Epidermal melanocyte (primary cell): ENCODE data around the gene RUSF1.
"Not testable (repeated sequence)": the region's sequence is repeated elsewhere in the genome, so short reads cannot be mapped to it uniquely, and the experiment has no call there.

Source experiments
- DNase-seq: peaks from one replicate; pipeline ENCODE4 v3.0.0; 2011; ENCODE audit warnings: low spot score; ENCODE audit not compliant: insufficient read length

The RUSF1 gene

DNA sequence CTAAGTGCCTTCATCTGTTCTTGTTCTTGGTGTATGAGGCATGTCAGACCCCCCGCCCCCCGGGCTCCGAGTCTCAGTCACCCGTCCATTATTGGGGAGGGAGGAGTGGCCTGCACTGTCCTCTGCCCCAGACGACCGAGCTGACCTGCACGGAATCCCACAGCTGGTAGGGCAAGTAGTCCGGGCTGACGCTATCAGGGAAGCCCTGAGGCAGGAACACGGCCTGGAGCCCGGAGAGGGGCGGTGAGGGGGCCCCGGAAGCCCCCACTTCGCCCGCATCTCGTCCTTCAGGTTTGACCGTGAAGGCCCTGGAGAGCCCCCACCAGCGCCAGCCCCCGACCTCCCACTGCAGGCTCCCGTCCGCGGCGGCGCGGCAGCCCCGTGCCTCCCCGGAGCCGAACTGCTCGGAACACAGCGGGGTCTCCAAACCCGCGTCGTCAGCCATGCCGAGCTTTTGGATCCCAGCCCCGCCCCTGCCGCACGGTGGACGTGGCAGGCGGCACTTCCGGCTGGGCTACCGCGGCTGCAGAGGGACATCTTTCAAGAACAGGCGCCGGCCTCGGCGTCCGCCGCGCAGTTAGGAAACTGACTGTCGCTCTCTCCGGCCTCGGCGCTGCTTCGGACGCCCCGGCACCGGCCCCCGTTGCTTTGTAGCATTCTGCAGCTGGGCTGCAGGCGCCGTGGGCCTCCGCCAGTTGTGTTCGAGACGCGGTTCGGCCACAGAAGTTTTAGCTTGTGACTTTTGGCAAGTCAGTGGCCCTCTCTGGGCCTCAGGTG, at the start of gene RUSF1:
RUSF1 (minus strand) TSS at position 463 of the 777 bp plus-strand sequence; CDS start at position 445, 18 bp downstream.
- peak; percentile 82 for DNase-seq

DNA sequence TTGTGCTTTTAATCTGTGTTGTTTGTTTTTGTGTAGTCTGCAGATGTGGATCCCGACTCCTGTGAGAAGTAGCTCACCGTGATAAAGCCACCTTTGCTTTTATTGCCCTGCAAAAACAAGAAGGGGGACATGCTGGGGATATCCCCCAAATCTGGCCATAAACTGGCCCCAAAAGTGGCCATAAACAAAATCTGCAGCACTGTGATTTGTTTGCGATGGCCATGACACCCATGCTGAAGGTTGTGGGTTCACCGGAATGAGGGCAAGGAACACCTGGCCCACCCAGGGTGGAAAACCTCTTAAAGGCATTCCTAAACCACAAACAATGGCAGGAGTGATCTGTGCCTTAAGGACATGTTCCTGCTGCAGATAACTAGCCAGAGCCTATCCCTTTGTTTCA, 34.6 kb upstream of the RUSF1 start:
- no peak for DNase-seq

DNA sequence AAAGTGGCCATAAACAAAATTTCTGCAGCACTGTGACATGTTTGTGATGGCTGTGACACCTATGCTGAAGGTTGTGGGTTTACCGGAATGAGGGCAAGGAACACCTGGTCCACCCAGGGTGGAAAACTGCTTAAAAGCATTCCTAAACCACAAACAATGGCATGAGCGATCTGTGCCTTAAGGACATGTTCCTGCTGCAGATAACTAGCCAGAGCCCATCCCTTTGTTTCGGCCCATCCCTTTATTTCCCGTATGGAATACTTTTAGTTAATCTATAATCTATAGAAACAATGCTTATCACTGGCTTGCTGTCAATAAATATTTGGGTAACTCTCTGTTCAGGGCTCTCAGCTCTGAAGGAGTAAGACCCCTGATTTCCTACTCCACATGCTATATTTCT, 31.6 kb upstream of the RUSF1 start:
- not testable (repeated sequence) for DNase-seq

DNA sequence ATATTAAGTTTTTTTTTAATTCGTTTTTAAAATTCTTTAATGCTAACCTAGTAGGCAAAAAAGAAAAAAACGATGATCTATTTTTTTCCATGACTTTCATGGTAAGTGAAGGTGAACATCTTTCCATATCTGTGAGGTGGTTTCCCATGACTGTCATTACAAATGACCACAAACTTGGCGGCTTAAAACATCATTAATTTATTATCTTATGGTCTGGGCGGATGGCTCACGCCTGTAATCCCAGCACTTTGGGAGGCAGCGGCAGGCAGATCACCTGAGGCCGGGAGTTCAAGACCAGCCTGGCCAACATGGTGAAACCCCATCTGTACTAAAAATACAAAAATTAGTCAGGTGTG, 30.0 kb upstream of the RUSF1 start:
- not testable (repeated sequence) for DNase-seq

DNA sequence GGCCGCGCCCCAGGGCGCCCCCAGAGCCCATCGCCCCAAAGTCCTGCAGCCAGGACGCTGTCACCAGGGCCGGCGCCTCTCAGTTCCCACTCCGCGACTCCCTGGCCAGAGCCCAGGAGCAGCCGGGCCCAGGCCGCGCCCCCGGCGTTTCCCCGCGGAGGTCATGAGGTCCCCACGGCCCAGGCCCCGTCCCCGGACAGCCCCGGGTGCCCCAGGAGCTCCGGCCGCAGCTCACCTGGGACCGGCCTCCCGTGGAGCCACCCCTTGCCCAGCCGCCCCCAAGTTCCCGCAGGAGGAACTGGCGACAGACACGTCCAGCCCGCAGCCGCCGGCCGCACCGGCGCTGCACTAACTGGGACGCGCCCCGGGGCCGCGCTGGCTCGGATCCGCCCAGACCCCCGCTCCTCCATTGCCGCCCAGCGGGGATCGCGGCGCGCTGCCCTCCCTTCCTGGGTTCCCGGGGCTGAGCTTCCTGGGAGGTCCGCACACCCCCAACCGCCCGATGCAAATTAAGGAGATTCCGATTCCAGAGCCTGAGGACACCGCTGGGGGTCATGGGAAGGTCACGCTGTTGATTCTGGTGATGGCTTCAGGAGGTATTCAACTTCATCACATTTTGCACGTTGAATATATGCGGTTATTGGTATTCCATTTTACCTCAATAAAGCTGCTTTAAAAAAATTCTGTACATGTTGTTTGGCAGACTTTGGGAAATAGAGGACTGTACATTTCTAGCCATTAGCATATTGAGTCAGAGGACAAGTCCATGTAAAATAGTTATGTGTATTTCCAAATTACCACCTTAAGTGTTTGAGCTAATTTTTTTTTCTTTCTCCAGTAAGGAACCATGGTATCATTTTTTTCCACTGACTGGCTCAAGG, 29.4 kb upstream of the RUSF1 start:
- no peak for DNase-seq

DNA sequence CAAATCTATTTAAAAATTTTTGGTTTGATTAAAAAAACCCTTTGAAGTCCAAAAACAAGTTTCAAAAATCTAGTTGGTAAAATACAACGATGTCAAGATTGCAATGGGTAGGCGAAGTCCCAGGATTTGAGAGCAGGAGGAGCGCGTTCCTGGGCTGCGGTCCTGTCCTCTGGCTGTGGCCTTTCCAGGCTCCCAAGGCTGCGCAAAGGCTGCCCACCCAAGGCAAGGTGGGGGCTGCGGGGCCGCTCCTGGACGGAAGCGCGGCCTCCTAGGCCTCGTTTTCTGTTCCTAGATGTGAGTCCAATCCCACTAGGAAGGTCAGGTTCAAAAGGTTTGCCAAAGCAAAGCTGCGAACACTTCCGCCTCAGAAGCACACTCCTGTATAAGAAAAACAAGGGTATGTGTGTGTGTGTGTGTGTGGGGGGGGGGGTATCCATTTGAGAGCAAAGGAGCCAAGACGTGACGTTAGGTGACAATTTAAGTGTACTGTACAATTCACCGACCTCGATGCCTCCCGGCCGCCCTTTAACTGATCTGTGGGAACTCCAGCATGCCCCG, 28.7 kb upstream of the RUSF1 start:
- DNase-seq, result no peak

DNA sequence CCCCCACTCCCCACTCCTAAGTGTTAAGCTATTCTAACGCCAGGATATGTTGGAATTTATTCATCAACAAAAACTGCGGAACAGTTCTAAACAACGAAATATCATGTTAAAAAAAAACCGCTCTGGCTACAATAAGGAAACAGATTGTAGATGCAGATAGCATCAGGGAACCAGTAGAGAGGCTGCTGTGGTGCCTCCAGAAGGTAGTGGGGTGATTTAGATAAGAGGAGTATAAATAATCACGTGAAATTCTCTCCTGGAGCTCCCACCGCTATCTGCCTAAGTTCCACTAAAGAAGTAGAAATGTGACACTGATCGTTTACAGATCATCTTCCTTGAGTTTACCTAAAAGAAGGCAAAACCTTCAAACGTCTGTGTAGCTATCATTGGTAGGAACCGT, 27.5 kb upstream of the RUSF1 start:
- no peak for DNase-seq

DNA sequence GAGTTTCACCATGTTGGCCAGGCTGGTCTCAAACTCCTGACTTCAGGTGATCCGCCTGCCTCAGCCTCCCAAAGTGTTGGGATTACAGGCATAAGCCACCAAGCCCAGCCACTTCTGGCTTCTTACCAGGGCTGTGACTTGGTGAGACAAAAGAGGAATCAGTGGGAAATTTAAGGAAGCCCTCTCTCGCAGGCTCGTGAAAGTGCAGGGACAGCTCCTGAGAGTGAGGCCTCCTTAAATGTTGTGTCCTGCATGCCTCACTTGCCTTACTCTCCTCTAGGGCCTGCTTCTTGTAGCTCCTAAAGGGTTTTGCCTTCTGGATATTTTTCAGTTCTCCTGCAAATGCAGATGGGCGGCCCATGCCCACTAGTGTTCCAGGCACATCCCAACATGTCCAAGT, 24.7 kb upstream of the RUSF1 start:
- DNase-seq, result no peak

DNA sequence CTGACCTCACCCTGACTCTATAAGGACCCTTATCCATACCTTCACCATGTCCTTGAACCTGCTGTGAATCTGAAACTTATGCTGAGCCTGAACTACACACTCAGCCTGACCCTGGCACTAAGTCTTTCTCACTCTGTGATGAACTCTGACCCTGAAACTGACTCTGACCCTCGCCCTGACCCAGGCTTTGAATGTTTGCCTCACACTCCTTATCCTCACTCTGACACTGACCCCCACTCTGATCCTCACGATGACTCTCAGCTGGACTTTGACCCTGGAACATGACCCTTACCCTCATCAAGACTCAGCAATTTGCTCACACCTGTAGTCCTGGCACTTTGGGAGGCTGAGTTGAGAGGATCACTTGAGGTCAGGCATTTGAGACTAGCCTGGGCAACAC, 23.9 kb upstream of the RUSF1 start:
- DNase-seq, result no peak

DNA sequence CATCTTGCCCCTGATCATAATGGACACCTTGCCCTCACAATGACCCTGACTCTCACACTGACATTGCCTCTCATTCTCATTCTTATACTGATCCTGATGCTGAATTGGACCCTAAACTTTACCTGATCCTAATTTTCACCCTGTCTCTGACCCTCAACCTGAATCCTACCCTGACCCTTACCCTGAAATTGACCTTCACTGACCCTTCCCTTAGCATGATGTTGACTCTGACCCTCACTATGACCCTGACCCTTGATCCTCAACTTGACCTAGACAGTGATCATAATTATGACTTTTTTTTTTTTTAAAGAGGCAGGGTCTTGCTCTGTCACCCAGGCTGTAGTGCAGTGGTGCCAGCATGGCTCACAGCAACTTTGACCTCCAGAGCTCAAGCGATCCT, 22.9 kb upstream of the RUSF1 start:
- no peak for DNase-seq

DNA sequence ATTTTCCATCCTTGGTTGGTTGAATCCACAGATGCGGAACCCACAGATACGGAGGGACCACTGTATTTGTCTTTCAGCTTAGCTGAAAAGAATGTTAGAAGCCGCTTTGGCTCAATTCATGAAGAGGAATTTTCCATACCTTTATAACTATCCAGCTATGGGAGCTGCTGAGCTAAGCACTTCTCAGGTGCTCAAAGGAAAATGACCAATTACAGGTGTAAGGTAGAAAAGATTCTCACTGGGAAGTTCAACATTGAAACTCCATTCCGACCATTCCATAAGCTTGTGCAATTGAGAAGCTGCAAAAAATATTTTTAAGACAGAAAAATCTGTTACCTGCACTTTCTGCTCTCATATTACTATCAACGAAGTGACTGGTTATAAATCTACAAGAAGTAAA, 22.2 kb upstream of the RUSF1 start:
- no peak for DNase-seq

DNA sequence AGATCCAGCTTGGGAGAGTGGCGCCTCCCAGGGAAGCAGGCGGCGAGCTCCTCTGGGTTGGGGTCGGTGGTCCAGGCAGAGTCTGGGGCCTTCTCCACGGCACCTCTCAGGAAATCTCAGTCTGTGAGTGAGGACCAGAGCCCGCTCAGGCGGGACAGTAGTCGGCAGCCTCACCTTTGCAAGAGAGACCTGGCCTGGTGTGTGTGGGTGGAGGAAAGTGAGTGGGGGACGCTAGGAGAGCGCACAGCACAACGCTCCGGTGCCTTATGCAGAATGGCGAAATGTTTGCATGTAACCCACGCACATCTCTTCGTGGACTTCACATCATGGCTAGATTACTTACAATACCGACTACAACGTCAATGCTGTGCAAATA, 21.7 kb upstream of the RUSF1 start:
- no peak for DNase-seq

DNA sequence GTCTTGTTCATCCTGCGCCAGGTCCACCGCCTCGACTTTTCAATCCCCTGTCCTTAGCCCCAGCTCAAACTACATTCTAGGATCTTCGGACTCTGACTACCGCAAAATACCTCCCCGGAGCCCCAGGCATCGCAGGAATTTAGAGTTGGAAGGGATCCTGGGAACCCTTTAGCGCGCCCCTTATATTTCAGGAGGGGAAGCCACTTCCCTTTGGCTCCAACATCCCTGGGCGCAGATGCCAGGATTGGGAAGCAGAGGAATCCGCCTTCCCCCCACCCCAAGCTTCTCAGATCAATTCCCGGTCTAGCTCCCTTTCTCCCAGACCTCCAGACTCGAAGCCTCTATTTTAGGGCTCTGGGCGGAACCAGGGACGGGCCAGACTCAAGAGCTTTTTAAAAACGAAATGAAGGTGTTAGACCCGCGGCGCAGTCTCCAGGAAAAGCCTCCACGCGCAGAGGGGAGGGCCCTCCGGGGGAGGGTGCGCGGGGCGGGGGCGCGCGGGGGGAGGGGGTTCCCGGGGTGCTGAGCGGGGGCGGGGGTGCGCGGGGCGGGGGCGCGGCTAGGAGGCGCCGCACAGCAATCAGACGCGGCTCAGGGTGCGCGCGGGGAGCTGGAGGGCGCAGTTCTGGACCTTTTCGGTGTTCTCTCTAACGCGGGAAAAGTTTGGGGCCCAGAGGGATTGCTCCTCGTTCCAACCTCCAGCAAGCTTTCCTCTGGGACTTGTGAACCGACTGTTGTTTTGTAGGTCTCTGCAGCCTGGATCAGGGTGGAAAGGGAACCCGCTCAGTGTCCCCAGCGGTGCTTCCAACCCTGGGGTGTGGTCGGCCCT, 21.1 kb upstream of the RUSF1 start:
- peak; percentile 25 for DNase-seq

DNA sequence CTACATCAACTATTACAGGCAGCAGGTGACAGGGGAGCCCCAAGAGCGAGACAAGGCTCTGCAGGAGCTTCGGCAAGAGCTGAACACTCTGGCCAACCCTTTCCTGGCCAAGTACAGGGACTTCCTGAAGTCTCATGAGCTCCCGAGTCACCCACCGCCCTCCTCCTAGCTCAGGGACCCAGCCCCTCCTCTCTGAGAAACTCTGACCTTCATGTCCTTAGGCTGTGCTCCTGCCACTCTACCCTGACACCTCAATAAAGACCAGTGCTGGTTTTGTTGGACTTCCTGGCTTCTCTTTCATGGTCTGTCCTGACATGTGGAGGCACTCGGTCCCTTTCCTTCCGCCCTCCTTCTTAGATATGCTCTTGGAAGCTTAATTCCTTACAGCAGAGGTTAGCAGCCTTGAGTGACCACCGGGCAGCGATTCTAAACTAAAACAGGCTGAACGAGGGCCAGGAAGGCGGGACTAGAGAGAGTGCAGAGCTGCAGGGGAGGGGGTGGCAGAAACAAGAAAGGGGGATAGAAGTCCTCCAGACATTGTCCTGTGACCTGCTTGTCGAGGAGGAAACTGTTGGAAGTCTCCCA, 20.4 kb upstream of the RUSF1 start:
- no peak for DNase-seq

DNA sequence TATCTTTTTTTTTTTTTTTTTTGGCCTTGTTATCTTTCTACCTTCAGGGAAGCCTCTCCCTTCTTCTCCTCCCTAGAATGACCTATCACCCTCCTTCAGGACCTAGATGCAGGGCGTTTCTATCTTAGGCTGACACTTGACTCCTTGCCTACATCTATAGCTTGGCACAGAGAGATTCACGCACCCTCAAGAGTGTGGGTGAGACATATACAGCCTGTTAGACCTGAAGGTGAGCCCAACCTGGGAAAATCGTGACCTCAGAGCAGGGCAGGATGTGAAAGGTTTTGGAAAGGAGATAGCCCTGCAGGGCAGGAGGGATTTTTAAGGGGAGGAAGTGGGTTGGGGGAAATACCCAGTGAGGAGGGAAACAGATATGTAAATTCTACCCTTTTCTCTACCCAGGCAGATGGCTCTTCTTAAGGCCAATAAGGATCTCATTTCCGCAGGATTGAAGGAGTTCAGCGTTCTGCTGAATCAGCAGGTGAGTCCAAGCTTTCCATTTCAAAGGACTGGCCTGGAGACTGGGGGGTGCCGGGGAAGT, 19.6 kb upstream of the RUSF1 start, which contains the start of gene AHSP:
AHSP (plus strand) TSS at position 167 of the 541 bp plus-strand sequence; CDS start at position 407, 240 bp downstream.
- no peak for DNase-seq

DNA sequence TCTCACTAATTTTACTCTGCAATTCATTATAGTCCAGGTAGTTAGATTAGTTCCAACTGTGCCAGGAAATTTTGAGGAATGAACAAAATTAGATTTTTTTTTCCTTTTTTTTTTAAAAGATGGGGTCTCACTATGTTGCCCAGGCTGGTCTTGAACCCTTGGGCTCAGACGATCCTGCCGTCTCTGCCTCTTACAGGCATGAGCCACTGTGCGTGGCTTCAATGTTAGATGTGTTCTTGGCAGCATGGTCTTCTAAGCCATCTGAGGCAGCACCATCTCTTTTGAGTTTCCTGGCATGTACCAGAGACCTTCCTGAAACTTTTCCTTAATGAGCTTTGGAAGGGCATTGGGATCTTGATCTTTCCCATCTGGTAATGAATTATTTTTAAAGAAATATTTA, 16.9 kb upstream of the RUSF1 start:
- DNase-seq, result no peak

DNA sequence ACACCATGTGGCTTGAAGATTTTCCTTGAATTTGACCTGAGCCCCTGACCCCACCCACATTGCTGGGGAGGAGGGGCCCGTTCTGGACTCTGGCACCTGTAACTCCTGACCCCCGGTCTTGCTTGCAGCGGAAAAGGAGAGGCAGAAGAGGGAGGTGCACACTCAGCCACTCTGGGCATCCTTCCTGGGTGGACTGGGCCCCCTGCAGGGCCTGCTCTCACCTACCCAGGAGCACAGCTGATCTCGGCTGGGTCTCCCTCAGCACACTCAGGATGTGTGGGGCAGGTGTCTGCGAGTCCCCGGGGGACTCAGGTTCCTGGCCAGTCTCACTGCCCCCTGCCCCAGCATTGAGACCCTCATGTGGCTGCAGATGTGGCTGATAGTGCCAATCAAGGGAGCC, 15.6 kb upstream of the RUSF1 start:
- DNase-seq, result not testable (repeated sequence)

DNA sequence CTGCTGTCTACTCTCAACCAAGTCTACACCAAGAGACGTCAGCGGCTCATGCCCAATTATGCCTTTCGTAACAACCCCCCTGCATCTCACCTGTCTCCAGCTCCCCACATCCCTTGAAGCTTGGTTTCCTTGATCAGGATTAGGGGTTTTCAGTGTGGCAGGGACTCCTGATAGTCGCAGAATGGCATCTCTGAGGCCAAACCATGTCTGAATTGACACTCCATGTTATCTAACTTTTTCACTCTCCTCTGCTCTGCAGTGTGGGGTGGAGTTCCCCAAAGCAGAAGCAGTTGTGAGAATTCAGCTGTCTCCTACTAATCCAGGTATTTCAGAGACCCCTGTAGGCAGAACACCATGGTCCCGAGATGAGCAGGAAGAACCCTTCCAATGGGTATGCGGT, 13.9 kb upstream of the RUSF1 start:
- no peak for DNase-seq

DNA sequence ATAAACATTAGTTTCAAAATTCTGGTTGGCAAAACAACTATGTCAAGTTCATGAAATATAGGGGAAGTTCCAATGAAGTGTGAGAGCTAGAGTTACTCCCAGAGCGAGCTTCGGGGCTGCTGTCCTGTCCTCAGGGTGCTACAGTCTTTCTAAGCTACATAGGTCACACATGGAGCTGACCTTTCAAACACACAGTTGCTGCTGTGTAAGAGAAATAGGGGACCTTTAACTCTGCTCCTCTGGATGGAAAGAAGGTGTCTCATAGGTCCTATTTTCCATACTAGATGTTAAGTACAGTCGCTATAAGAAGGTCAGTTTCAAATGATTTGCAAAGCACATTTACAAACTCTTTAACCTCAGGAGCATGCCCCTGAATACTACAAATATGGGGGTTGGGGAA, 13.2 kb upstream of the RUSF1 start:
- DNase-seq, result no peak

DNA sequence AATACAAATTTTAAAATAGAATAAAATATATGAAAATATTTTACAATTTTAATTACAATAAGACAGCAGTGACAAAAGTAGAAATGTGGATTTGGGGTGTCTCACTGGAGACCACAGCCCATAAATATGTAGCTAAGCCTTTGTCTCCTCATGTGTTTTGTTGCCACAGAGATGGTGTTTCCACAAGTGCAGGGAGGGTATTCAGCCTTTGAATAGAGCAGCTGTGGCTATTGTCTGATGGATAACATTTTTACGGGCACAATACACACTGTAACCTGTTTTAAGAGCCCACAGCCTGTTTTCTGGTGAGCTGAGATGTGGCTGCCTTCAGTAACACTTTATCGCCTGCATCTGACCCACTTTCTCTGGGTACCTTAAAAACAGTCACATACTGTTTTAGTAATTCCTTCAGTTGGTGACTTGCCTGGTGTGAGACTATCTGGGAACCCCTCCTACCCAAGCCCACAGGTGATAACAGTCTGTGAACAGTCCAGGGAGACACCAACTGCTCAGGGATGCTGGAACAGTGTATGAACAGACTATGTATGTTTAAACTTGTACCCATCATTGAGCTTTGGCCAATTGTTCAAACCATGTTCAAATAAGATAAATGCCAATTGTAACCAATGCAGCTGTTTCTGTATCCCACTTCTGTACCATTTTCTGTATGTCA, 11.7 kb upstream of the RUSF1 start:
- no peak for DNase-seq
